Activated CD8-positive, alpha-beta memory T cell treated with anti-CD3 and anti-CD28 coated beads for 48 hours (primary cell): ENCODE measurements around the gene THOC7.

Experiments
- DNase-seq, 3 experiments: peaks; one replicate each; pipeline ENCODE4 v3.0.0-alpha.2; 2020; ENCODE audit warnings: low read depth in 2 of 3, low spot score in 2 of 3

THOC7 gene

DNA sequence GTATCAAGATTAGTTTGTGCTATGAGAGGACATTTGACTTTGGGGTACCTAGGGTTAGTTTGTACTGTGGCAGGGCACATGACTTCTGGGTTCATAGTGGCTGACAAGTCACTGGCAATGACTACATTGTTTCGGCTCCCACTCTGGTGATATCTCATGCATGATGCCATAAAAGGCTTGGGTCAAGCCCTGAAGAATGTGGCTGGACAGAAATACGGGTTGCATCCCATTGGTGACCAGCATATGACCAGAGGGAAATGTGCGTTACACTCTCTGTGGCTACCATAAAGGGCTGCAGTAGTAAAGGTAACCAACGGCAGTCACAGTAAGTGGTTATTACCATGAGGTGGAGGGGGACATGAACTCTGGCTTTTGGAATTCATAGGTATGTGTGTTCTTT, 18.4 kb downstream of the THOC7 start:
- DNase-seq, result no peak

DNA sequence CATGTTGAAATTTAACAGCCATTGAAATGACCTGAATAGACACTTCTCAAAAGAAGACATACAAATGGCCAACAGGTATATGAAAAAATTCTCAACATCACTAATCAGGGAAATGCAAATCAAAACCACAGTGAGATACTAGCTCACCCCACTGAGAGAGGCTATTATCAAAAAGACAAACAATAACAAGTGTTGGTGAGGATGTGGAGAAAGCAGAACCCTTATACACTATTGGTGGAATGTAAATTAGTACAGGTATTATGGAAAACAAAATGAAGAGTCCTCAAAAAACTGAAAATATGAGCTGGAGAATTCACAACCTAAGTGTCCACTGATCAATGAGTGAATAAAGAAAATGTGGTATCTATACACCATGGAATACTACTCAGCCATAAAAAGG, 21.5 kb downstream of the THOC7 start:
- DNase-seq, result no peak

DNA sequence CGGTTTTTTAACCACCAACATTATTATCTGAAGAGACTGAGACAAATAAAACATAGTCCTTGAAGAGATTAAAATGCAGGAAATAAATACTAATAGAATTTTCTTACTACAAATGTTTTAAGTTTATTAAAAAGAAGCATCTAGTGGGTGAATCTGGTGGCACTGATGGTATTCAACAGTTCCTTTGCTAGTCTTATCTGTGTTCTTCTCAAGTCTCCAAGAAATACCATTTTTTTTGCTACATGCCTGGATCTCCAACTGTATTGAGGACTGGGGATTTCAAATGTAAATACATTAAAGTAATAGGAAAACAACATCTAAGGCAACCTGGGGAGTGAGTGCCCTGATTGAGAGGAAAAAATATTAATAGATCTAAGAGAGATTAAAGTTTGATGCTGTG, 21.9 kb downstream of the THOC7 start:
- no peak for DNase-seq

DNA sequence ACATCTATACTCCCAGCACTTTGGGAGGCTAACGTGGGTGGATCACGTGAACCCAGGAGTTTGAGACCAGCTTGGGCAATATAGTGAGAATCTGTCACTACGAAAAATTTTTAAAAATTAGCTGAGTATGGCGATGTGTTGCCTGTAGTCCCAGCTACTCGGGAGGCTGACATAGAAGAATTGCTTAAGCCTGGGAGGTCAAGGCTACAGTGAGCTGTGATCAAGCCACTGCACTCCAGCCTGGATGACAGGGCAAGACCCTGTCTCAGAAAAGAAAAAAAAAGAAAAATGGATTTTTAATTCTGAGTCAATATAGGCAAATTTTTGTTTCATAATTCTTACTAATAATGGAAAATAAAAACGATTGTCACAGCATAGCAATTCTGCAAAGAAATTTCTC, 31.2 kb downstream of the THOC7 start:
- no peak for DNase-seq

DNA sequence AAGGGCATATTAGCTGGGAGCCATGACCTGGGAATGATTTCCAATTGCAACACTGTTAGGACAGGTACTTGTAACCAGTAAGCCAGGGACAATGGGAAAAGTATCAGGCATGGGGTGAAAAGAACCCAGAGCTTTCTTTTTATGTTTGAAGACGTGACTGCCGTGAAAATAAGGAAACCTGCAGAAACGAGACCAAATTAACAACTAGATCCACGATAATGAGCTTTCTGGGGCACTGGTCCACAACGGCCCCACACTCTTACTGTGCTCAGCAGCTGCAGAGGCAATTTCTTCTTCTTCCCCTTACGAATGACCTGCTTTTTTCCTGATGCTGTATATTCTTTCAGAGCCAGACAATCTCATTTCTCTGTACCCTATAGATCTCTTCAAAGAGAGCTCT, 33.1 kb downstream of the THOC7 start:
- DNase-seq, result no peak

- DNase-seq, result no peak
These were observed 39.3 kb downstream of the THOC7 start for GRCh38 chr3:63824309-63824708.

- no peak for DNase-seq
These were observed 44.5 kb downstream of the THOC7 start, which contains the start of gene C3orf49 for GRCh38 chr3:63819151-63819398. Gene C3orf49, plus strand, starts transcription at chr3:63819299. Its CDS starts 173 bp downstream, at chr3:63819472.

GRCh38 chr3:63818282-63819150, 45.1 kb downstream of the THOC7 start:
- DNase-seq, result peak in 1 of 3 experiments; percentile 45

DNA sequence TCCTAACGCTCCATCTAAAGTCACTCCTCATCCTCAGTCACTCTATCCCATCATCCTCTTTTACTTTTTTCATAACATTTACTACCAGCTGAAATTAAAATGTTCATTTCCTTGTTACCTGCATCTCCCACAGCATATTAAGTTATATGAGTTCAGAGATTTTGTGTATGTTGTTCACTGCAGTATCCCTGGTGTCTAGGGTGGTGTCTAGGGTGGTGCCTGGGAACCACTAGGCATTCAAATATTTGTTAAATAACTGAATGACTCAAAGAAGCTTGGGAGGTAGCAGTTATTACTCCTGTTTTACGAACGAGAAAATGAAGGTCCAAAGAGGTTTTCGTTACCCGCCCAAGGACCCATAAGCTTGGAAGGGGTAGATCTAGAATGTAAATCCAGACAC, 46.4 kb downstream of the THOC7 start:
- no peak for DNase-seq

DNA sequence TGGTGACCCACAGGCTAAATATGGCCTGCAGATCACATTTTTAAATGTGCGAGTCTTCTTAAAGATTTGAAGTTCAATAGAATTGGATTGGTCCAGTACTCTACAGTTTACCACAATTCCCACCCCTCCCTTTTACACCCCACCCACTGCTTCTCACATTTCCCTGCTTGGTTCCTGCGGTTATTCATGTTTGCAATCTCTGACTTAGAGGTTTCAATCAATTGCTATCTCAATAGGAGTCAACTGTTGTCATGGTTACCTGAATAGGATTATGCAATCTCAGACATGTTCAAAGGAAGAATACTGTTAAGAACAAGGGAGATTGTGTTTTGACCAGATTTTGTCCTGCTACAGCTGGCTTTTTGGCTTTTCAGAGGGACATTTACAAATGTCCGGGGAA, 49.4 kb downstream of the THOC7 start:
- DNase-seq, result no peak

DNA sequence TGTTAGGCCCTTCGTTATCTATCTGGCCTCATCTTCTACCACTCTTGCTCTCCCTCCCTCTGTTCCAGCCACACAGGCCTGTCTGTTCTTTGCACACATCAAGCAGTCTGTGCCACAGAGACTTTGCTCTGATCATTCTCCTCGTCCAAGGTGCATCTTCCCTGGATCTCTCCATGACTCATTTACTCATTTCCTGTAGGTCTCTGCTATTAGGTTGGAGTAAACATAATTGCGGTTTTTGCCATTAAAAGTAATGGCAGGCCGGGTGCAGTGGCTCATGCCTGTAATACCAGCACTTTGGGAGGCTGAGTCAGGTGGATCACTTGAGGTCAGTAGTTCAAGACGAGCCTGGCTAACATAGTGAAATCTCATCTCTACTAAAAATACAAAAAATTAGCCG, 54.0 kb downstream of the THOC7 start:
- no peak for DNase-seq

DNA sequence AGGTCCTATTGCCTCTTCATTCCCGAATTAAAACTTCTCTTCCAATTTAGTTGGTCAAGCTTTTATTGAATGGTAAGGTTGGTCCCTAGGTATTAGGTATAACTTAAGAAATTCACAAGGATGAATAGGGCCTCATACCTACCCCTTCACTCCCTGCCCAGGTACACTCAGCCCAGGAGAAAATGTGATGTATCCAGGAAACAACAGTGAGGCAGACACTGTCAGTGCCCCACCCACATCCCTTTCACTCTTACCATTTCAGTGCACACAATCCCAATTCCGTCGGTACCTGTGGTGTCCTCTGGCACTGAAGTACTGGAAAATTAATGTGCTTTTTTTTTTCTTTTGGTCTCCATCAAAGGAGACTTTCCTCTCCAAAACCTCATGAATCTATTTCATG, 55.0 kb downstream of the THOC7 start:
- no peak for DNase-seq

DNA sequence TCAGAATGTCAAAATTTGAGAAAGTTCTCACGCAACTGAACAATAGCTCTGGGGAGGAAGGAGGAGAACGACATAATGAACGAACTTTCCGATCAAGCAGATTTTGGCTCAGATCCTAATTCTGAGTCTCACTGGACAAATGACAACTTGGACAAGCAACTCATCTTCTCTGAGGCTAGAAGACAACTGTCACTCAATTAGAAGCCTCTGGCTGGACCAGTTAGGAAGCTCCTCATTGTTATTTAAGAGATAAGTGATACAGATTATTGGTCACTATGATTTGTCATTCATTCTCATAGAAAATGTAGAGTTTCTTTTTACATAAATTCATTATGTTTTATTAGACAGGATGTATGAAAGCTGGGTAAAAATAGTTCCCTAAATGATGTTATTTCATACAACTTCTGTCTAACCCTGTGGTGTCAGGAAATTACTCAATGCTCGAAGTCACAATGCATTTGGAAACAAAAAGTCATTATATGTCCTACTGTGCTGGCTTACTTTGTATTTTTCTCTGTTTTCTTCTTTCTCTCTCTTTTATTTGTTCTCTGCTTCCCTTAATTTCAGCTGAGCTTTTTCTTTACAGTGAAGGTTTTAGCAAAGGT, 55.5 kb downstream of the THOC7 start:
- DNase-seq, result no peak

GRCh38 chr3:63803911-63804310, 59.7 kb downstream of the THOC7 start:
- no peak for DNase-seq

DNA sequence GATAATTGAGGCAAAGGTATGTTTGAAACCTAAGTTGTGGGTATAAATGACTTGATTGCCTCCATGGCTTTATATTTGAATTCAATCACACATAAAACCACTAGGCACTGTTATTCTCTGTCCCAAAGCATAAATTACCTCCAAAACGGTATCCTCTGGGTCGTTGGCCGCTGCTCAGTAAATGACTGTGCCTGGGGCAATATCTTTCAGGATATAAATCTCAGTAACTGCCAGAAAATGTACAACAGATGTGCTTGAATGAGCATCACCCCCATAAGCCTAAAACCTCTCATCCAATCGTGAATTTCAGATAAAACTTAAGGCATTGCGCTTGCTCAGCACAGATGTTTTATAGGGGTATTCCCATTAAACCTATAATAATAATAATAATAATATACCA, 63.5 kb downstream of the THOC7 start:
- no peak for DNase-seq

- DNase-seq, result no peak
These were observed 64.7 kb downstream of the THOC7 start for GRCh38 chr3:63798949-63799348.

GRCh38 chr3:63798544-63798943, 65.1 kb downstream of the THOC7 start:
- DNase-seq, result no peak

- no peak for DNase-seq
These were observed 68.2 kb downstream of the THOC7 start for GRCh38 chr3:63795438-63795837.

GRCh38 chr3:63791974-63792373, 71.6 kb downstream of the THOC7 start:
- no peak for DNase-seq
